ENCODE measurements around the gene FAM193B.

- no peak for TF ChIP-seq CTCF (IDR thresholded peaks at IDR 0.05)
- TF ChIP-seq POLR2A (IDR thresholded peaks at IDR 0.05): no peak
These were observed 66.4 kb downstream of the FAM193B start for GRCh38 chr5:177487975-177488374.

All from right lobe of liver (tissue), 4 donors.